ENCODE results near the gene ATP2B1. TPM values are rescaled to one million over a fixed set of nuclear protein-coding genes. Genes with fewer than 3 reads are reported as not detected.

Gene ATP2B1
- total RNA-seq, 1 experiment from 2014 or later, result 24.7 TPM

- H3K9me3 ChIP-seq (ENCODE audit: low read length), result no peaks in the 10 kb centered on the region
- no peaks in the 10 kb centered on the region for H3K9me2 ChIP-seq (replicated peaks; ENCODE audit: insufficient read depth, low read length)
- peak; percentile 99 for DNase-seq
- H3K4me3 ChIP-seq (ENCODE audit: low read length), result peak overlapping the region; percentile 78
- peaks cover 14% of the 10 kb centered on the region for H3K79me2 ChIP-seq (ENCODE audit: low read length)
- H4K20me1 ChIP-seq (ENCODE audit: insufficient read depth, low read depth, low read length), result peaks cover 29% of the 10 kb centered on the region
- peaks cover 25% of the 10 kb centered on the region for H3K4me1 ChIP-seq (ENCODE audit: low read length)
- no peaks in the 10 kb centered on the region for H3K36me3 ChIP-seq (ENCODE audit: insufficient read depth, low read length)
- peaks cover 4% of the 10 kb centered on the region; the same call in 1 of the 2 replicates for H3K27me3 ChIP-seq (ENCODE audit: low read length)
- H3K4me2 ChIP-seq (ENCODE audit: low read depth, low read length, poor library complexity, severe bottlenecking), result peak overlapping the region; percentile 96
- H3K9ac ChIP-seq (ENCODE audit: low read length), result peak overlapping the region; percentile 80
- peak overlapping the region; percentile 98 for H2AFZ ChIP-seq (ENCODE audit: low read length)
- no peak overlapping the region; the same call in 1 of the 2 replicates for H3K27ac ChIP-seq (ENCODE audit: low read length)
Observed at GRCh38 chr12:89709157-89709994, 738 bp upstream of the ATP2B1 start.

DNA sequence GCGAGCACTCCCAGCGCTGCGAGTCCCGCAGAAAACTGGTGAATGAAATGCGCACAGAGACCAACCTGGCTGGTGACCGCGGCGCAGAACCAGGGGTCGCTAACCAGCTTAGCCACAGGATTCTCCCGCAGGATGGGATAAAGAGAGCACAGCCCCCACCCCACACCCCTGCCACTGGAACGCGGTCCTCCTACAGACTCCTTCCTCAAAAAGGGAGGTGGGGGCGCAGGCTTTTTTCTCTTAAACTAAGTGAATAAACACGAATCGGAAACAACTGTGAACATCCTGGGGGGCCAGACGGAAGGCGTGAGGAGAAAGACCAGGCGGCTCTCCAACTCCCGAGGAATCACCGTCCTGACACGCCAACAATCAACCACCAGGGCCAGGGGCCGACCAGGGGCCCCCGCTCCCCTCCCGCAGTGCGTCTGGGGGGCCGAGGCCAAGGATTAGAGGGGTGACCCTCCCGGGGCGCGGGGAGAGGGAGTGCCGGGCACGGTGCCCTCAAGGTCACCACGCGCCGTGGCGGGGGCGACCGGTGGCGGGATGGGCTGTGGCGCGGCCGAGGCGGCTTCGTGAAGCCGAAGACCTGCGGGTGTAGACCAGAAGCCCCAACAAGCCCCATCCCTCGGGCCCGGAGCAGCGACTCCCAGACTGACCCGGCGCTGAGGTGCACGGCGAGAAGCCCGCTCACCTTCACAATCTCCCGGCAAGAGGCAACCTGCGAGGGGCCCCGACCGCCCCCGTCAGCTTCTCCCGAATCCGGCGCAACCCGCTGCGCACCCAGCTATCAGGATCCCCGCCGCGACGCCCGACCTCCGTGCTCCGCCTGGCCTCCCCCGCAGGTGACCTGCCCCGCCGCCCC lies 704 bp downstream of the ATP2B1 start:
- peaks cover 25% of the 10 kb centered on the region for H3K4me1 ChIP-seq (ENCODE audit: low read length)
- peak overlapping the region; percentile 78 for H3K4me3 ChIP-seq (ENCODE audit: low read length)
- peak; percentile 56 for DNase-seq
- H3K36me3 ChIP-seq (ENCODE audit: insufficient read depth, low read length), result no peaks in the 10 kb centered on the region
- H3K4me2 ChIP-seq (ENCODE audit: low read depth, low read length, poor library complexity, severe bottlenecking), result peak overlapping the region; percentile 96
- no peaks in the 10 kb centered on the region for H3K9me3 ChIP-seq (ENCODE audit: low read length)
- no peaks in the 10 kb centered on the region for H3K9me2 ChIP-seq (replicated peaks; ENCODE audit: insufficient read depth, low read length)
- H3K27me3 ChIP-seq (ENCODE audit: low read length), result peaks cover 7% of the 10 kb centered on the region; the same call in 1 of the 2 replicates
- peak overlapping the region; percentile 80 for H3K9ac ChIP-seq (ENCODE audit: low read length)
- H3K79me2 ChIP-seq (ENCODE audit: low read length), result peaks cover 22% of the 10 kb centered on the region
- peaks cover 40% of the 10 kb centered on the region for H4K20me1 ChIP-seq (ENCODE audit: insufficient read depth, low read depth, low read length)
- H3K27ac ChIP-seq (ENCODE audit: low read length), result no peak overlapping the region
- H2AFZ ChIP-seq (ENCODE audit: low read length), result 0 out of 2 replicates have a peak overlapping the region, but pooled peaks have one; percentile 72

GRCh38 chr12:89706986-89707702 lies 1.5 kb downstream of the ATP2B1 start:
- Histone ChIP-seq H3K79me2 (ENCODE audit: low read length) (peaks cover 22% of the 10 kb centered on the region), H4K20me1 (ENCODE audit: insufficient read depth, low read depth, low read length) (peaks cover 46% of the 10 kb centered on the region), H3K27ac (ENCODE audit: low read length) (no peak overlapping the region), H3K4me2 (ENCODE audit: low read depth, low read length, poor library complexity, severe bottlenecking) (peak overlapping the region; percentile 96), H2AFZ (ENCODE audit: low read length) (no peak overlapping the region), H3K9ac (ENCODE audit: low read length) (peak overlapping the region; percentile 80), H3K4me1 (ENCODE audit: low read length) (peaks cover 25% of the 10 kb centered on the region), H3K27me3 (ENCODE audit: low read length) (peaks cover 7% of the 10 kb centered on the region; the same call in 1 of the 2 replicates), H3K36me3 (ENCODE audit: insufficient read depth, low read length) (no peaks in the 10 kb centered on the region), H3K4me3 (ENCODE audit: low read length) (peak overlapping the region; percentile 78), H3K9me2 (replicated peaks; ENCODE audit: insufficient read depth, low read length) (no peaks in the 10 kb centered on the region), H3K9me3 (ENCODE audit: low read length) (no peaks in the 10 kb centered on the region)
- DNase-seq, result no peak

GRCh38 chr12:89706551-89706950 lies 2.1 kb downstream of the ATP2B1 start:
- H3K27ac ChIP-seq (ENCODE audit: low read length), result no peak overlapping the region
- DNase-seq, result no peak
- peak overlapping the region; percentile 96 for H3K4me2 ChIP-seq (ENCODE audit: low read depth, low read length, poor library complexity, severe bottlenecking)
- peaks cover 7% of the 10 kb centered on the region; the same call in 1 of the 2 replicates for H3K27me3 ChIP-seq (ENCODE audit: low read length)
- no peaks in the 10 kb centered on the region for H3K9me3 ChIP-seq (ENCODE audit: low read length)
- H3K9me2 ChIP-seq (replicated peaks; ENCODE audit: insufficient read depth, low read length), result no peaks in the 10 kb centered on the region
- H3K36me3 ChIP-seq (ENCODE audit: insufficient read depth, low read length), result no peaks in the 10 kb centered on the region
- H4K20me1 ChIP-seq (ENCODE audit: insufficient read depth, low read depth, low read length), result peaks cover 52% of the 10 kb centered on the region
- H2AFZ ChIP-seq (ENCODE audit: low read length), result no peak overlapping the region
- H3K79me2 ChIP-seq (ENCODE audit: low read length), result peaks cover 25% of the 10 kb centered on the region
- no peak overlapping the region for H3K9ac ChIP-seq (ENCODE audit: low read length)
- 0 out of 2 replicates have a peak overlapping the region, but pooled peaks have one; percentile 78 for H3K4me3 ChIP-seq (ENCODE audit: low read length)
- peaks cover 25% of the 10 kb centered on the region for H3K4me1 ChIP-seq (ENCODE audit: low read length)

GRCh38 chr12:89704457-89704856 lies 4.2 kb downstream of the ATP2B1 start:
- DNase-seq, result no peak
- peaks cover 69% of the 10 kb centered on the region for H4K20me1 ChIP-seq (ENCODE audit: insufficient read depth, low read depth, low read length)
- peaks cover 16% of the 10 kb centered on the region for H3K4me1 ChIP-seq (ENCODE audit: low read length)
- H3K4me3 ChIP-seq (ENCODE audit: low read length), result no peak overlapping the region
- peaks cover 25% of the 10 kb centered on the region for H3K79me2 ChIP-seq (ENCODE audit: low read length)
- H3K9me2 ChIP-seq (replicated peaks; ENCODE audit: insufficient read depth, low read length), result no peaks in the 10 kb centered on the region
- no peak overlapping the region for H3K4me2 ChIP-seq (ENCODE audit: low read depth, low read length, poor library complexity, severe bottlenecking)
- no peak overlapping the region for H2AFZ ChIP-seq (ENCODE audit: low read length)
- H3K27me3 ChIP-seq (ENCODE audit: low read length), result 0 out of 2 replicates have a peak, but pooled peaks cover 3% of the 10 kb centered on the region
- H3K27ac ChIP-seq (ENCODE audit: low read length), result no peak overlapping the region
- H3K9ac ChIP-seq (ENCODE audit: low read length), result no peak overlapping the region
- no peaks in the 10 kb centered on the region for H3K36me3 ChIP-seq (ENCODE audit: insufficient read depth, low read length)
- H3K9me3 ChIP-seq (ENCODE audit: low read length), result no peaks in the 10 kb centered on the region

- H3K4me3 ChIP-seq (ENCODE audit: low read length), result no peak overlapping the region
- peaks cover 76% of the 10 kb centered on the region for H4K20me1 ChIP-seq (ENCODE audit: insufficient read depth, low read depth, low read length)
- 0 out of 2 replicates have a peak, but pooled peaks cover 3% of the 10 kb centered on the region for H3K27me3 ChIP-seq (ENCODE audit: low read length)
- DNase-seq, result no peak
- no peak overlapping the region for H3K9ac ChIP-seq (ENCODE audit: low read length)
- no peaks in the 10 kb centered on the region for H3K9me3 ChIP-seq (ENCODE audit: low read length)
- H3K4me2 ChIP-seq (ENCODE audit: low read depth, low read length, poor library complexity, severe bottlenecking), result no peak overlapping the region
- H3K36me3 ChIP-seq (ENCODE audit: insufficient read depth, low read length), result no peaks in the 10 kb centered on the region
- H3K79me2 ChIP-seq (ENCODE audit: low read length), result peaks cover 26% of the 10 kb centered on the region
- no peak overlapping the region for H3K27ac ChIP-seq (ENCODE audit: low read length)
- no peaks in the 10 kb centered on the region for H3K9me2 ChIP-seq (replicated peaks; ENCODE audit: insufficient read depth, low read length)
- H2AFZ ChIP-seq (ENCODE audit: low read length), result no peak overlapping the region
- peaks cover 16% of the 10 kb centered on the region for H3K4me1 ChIP-seq (ENCODE audit: low read length)
Observed at GRCh38 chr12:89703768-89704167, 4.9 kb downstream of the ATP2B1 start.

DNA sequence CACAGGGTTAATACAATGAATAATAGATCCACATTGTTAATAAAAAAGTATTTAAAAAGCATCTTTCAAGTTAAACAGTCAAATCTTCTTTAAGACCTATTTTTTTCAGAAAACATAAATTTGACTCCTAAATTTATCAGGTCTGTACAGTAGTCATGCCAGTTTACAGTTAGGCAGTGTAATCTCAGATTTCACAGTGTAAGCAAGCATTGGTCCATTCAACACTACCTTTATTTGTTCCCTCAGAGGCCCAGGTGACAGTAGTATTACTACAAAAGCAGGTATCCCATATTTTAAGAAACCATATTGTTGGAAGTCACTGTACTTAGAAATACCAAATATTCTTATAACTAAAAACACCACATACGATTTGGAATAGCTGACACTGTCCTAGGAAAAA lies 6.1 kb downstream of the ATP2B1 start:
- peaks cover 23% of the 10 kb centered on the region for H3K79me2 ChIP-seq (ENCODE audit: low read length)
- H3K27me3 ChIP-seq (ENCODE audit: low read length), result 0 out of 2 replicates have a peak, but pooled peaks cover 3% of the 10 kb centered on the region
- peaks cover 83% of the 10 kb centered on the region for H4K20me1 ChIP-seq (ENCODE audit: insufficient read depth, low read depth, low read length)
- no peaks in the 10 kb centered on the region for H3K9me3 ChIP-seq (ENCODE audit: low read length)
- H3K36me3 ChIP-seq (ENCODE audit: insufficient read depth, low read length), result no peaks in the 10 kb centered on the region
- H3K4me2 ChIP-seq (ENCODE audit: low read depth, low read length, poor library complexity, severe bottlenecking), result no peak overlapping the region
- H3K9me2 ChIP-seq (replicated peaks; ENCODE audit: insufficient read depth, low read length), result no peaks in the 10 kb centered on the region
- H3K27ac ChIP-seq (ENCODE audit: low read length), result no peak overlapping the region
- no peak overlapping the region for H2AFZ ChIP-seq (ENCODE audit: low read length)
- no peak overlapping the region for H3K4me3 ChIP-seq (ENCODE audit: low read length)
- H3K9ac ChIP-seq (ENCODE audit: low read length), result no peak overlapping the region
- DNase-seq, result no peak
- peaks cover 9% of the 10 kb centered on the region for H3K4me1 ChIP-seq (ENCODE audit: low read length)

Measured in Karpas-422 (cell line).